Activated CD4-positive, alpha-beta T cell treated with anti-CD3 and anti-CD28 coated beads, Interleukin-2, amount 10 ng/mL, durations not matched to agents 24 days and 14 days (primary cell): ENCODE results near the gene SLC22A9. TPM values are rescaled to one million over a fixed set of nuclear protein-coding genes. Genes with fewer than 3 reads are reported as not detected.
"Not testable (repeated sequence)": the region's sequence is repeated elsewhere in the genome, so short reads cannot be mapped to it uniquely, and the experiment has no call there.

Experiments
- DNase-seq: peaks from one replicate; pipeline ENCODE4 v3.0.0; 2022
- H3K27ac Mint-ChIP-seq: one replicate; pipeline ENCODE4 v1.8.0; 2022; ENCODE audit warnings: mild to moderate bottlenecking, mixed read lengths
- H3K27me3 Mint-ChIP-seq: one replicate; pipeline ENCODE4 v1.8.0; 2022; ENCODE audit warnings: mixed read lengths
- H3K36me3 Mint-ChIP-seq: one replicate; pipeline ENCODE4 v1.8.0; 2022; ENCODE audit warnings: low read depth, mild to moderate bottlenecking, mixed read lengths
- H3K4me1 Mint-ChIP-seq: one replicate; pipeline ENCODE4 v1.8.0; 2021; ENCODE audit warnings: mixed read lengths
- H3K4me3 Mint-ChIP-seq: one replicate; pipeline ENCODE4 v1.8.0; 2022; ENCODE audit warnings: mild to moderate bottlenecking, moderate library complexity, mixed read lengths
- H3K9me3 Mint-ChIP-seq: one replicate; pipeline ENCODE4 v1.8.0; 2021; ENCODE audit warnings: mixed read lengths
- intact Hi-C: fragments of 100-400 bp; cut with micrococcal nuclease; formaldehyde crosslinking; loops from one replicate; pipeline ENCODE4 v1.15.1; 2023
- total RNA-seq: library from RNA; stranded (reverse); gene quantifications from 2 replicates; pipeline ENCODE4 v1.2.3, GENCODE V29; 2022

SLC22A9 gene
- total RNA-seq, 1 donor from 2014 or later: not detected

DNA sequence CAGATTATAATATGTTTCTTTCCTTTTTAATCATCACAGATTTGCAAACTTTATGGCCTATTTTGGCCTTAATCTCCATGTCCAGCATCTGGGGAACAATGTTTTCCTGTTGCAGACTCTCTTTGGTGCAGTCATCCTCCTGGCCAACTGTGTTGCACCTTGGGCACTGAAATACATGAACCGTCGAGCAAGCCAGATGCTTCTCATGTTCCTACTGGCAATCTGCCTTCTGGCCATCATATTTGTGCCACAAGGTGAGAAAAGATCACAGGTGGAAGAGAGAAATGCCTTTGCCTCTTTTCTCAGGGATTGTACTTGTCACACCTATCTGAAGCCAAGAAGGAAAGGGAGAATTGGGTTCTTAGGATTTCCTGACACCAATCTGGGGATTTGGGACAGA lies 36.9 kb downstream of the SLC22A9 start:
- Mint-ChIP-seq H3K4me1 (no peaks in the 10 kb centered on the region), H3K27me3 (peaks cover 21% of the 10 kb centered on the region), H3K4me3 (no peak overlapping the region), H3K9me3 (no peaks in the 10 kb centered on the region), H3K27ac (no peak overlapping the region), H3K36me3 (no peaks in the 10 kb centered on the region)
- intact Hi-C loops: no loop called here
- DNase-seq: no peak

DNA sequence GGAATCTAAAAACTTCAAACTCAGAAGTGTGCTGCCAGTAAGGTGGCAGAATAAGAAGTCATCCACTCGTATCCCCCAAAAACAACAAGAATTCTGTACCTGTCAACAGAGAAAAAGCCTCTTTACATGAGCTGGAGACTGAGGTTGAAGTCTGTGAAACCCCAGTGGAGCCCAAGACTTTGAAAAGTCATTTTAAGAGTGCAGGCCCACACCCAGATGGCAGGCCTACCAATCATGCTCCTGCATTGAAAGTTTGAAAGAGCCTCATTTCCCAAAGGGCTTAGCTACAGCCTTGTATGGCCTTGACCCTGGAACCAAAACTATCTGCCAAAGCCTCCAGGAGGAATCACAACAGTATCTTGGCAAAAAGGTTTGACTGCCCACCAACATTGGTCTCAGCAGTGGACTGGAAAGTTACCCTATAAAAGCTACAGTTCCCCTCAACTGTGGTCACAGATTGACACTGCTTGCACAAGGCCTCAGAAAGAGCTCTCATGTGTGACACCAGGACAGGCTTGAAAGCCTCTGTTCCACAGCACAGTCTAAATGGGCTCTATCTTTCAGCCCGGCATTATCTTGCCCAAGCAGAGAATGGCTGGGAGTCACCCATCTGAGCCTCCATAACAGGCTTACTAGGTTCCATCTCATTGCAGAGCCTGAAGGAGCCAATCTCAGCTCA lies 47.7 kb downstream of the SLC22A9 start:
- Mint-ChIP-seq H3K27ac (no peak overlapping the region), H3K4me3 (no peak overlapping the region), H3K4me1 (peaks cover 5% of the 10 kb centered on the region), H3K9me3 (no peaks in the 10 kb centered on the region), H3K36me3 (no peaks in the 10 kb centered on the region), H3K27me3 (peaks cover 2% of the 10 kb centered on the region)
- intact Hi-C loops: no loop called here
- no peak for DNase-seq

DNA sequence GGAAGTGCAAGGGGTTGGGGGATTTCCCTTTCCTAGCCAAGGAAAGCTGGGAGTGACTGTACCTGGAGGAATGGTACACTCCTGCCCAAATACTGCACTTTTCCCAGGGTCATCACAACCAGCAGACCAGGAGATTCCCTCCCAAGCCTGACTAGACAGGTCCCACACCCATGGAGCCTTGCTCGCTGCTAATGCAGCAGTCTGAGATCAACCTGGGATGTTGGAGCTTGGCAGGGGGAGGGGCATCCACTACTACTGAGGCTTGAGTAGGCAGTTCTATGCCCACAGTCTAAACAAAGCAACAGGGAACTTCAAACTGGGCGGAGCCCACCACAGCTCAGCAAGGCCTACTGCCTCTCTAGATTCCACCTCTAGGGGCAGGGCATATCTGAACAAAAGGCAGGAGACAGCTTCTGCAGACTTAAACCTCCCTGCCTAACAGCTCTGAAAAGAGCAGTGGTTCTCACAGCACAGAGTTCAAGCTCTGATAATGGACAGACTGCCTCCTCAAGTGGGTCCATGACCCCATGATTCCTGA lies 58.5 kb downstream of the SLC22A9 start:
- no peak for DNase-seq
- Mint-ChIP-seq H3K27me3 (peaks cover 9% of the 10 kb centered on the region), H3K9me3 (no peaks in the 10 kb centered on the region), H3K36me3 (no peaks in the 10 kb centered on the region), H3K27ac (no peak overlapping the region), H3K4me1 (no peaks in the 10 kb centered on the region), H3K4me3 (no peak overlapping the region)
- intact Hi-C loops: no loop called here

DNA sequence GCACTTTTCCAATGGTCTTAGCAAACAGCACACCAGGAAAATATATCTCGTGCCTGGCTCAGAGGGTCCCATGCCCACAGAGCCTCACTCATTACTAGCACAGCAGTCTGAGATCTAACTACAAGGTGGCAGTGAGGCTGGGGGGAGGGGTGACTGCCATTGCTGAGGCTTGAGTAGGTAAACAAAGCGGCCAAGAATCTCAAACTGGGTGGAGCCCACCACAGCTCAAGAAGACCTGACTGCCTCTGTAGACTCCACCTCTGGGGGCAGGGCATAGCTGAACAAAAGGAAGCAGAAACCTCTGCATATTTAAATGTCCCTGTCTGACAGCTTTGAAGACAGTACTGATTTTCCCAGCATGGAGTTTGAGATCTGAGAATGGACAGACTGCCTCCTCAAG lies 61.1 kb downstream of the SLC22A9 start:
- peaks cover 12% of the 10 kb centered on the region for H3K27me3 Mint-ChIP-seq
- H3K27ac Mint-ChIP-seq, H3K36me3 Mint-ChIP-seq, H3K4me1 Mint-ChIP-seq, intact Hi-C loops, H3K4me3 Mint-ChIP-seq, DNase-seq, H3K9me3 Mint-ChIP-seq: not testable (repeated sequence)

DNA sequence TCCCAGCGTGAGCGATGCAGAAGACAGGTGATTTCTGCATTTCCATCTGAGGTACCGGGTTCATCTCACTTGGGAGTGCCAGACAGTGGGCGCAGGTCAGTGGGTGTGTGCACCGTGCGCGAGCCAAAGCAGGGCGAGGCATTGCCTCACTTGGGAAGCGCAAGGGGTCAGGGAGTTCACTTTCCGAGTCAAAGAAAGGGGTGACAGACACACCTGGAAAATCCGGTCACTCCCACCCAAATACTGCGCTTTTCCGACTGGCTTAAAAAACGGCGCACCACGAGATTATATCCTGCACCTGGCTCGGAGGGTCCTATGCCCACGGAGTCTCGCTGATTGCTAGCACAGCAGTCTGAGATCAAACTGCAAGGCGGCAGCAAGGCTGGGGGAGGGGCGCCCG lies 65.8 kb downstream of the SLC22A9 start:
- H3K36me3 Mint-ChIP-seq, H3K9me3 Mint-ChIP-seq: not testable (repeated sequence)

DNA sequence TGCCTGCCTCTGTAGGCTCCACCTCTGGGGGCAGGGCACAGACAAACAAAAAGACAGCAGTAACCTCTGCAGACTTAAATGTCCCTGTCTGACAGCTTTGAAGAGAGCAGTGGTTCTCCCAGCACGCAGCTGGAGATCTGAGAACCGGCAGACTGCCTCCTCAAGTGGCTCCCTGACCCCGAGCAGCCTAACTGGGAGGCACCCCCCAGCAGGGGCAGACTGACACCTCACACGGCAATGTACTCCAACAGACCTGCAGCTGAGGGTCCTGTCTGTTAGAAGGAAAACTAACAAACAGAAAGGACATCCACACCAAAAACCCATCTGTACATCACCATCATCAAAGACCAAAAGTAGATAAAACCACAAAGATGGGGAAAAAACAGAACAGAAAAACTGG lies 66.2 kb downstream of the SLC22A9 start:
- DNase-seq, H3K4me1 Mint-ChIP-seq, H3K36me3 Mint-ChIP-seq, H3K4me3 Mint-ChIP-seq, intact Hi-C loops, H3K9me3 Mint-ChIP-seq, H3K27ac Mint-ChIP-seq: not testable (repeated sequence)
- H3K27me3 Mint-ChIP-seq: peaks cover 13% of the 10 kb centered on the region

More for the DNA sequence above, 65.8 kb downstream of the SLC22A9 start:
- H3K27me3 Mint-ChIP-seq: peaks cover 13% of the 10 kb centered on the region
- H3K4me3 Mint-ChIP-seq, H3K27ac Mint-ChIP-seq, H3K4me1 Mint-ChIP-seq, intact Hi-C loops, DNase-seq: not testable (repeated sequence)

DNA sequence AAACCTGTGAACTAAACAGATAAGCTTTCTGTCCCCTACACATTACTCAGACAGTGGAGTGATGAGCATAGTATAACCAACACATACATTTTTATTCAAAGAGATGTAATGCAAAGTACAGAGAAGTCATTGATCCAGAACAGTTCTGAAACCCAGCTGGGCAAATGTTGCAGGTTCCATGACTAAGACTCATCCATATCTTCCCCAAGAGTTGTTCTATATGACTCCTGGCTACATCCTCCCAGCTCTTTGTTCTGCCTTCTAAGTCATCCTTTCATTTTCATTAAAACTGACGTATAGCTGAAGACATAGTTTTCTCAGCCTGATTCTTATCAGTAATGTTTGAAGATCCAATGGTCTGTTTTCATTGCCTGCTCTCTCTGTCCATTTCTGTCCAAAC lies 74.1 kb downstream of the SLC22A9 start:
- H3K27ac Mint-ChIP-seq: no peak overlapping the region
- no peaks in the 10 kb centered on the region for H3K9me3 Mint-ChIP-seq
- no peak for DNase-seq
- H3K36me3 Mint-ChIP-seq: peaks cover 1% of the 10 kb centered on the region
- peaks cover 5% of the 10 kb centered on the region for H3K27me3 Mint-ChIP-seq
- no peak overlapping the region for H3K4me3 Mint-ChIP-seq
- H3K4me1 Mint-ChIP-seq: peaks cover 30% of the 10 kb centered on the region
- intact Hi-C loops: no loop called here

DNA sequence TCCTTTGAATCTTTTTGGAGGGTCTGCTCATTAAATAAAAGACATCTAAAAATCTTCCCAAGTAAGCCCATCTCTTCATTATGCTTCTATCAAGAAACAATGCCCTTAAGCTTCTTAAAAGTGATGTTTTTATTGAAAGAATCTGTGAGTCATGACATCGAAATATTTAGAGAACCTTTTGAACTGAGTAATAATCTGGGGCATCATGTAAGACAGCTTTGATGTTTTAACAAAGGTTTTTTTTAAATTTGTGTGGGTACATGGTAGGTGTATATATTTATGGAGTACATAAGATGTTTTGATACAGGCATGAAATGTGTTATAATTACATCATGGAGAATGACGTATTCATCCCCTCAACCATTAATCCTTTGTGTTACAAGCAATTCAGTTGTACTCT lies 74.6 kb downstream of the SLC22A9 start:
- H3K4me1 Mint-ChIP-seq: peaks cover 30% of the 10 kb centered on the region
- peak overlapping the region; percentile 0 for H3K27ac Mint-ChIP-seq
- H3K27me3 Mint-ChIP-seq: peaks cover 5% of the 10 kb centered on the region
- intact Hi-C loops: no loop called here
- no peaks in the 10 kb centered on the region for H3K9me3 Mint-ChIP-seq
- peaks cover 1% of the 10 kb centered on the region for H3K36me3 Mint-ChIP-seq
- no peak for DNase-seq
- no peak overlapping the region for H3K4me3 Mint-ChIP-seq

DNA sequence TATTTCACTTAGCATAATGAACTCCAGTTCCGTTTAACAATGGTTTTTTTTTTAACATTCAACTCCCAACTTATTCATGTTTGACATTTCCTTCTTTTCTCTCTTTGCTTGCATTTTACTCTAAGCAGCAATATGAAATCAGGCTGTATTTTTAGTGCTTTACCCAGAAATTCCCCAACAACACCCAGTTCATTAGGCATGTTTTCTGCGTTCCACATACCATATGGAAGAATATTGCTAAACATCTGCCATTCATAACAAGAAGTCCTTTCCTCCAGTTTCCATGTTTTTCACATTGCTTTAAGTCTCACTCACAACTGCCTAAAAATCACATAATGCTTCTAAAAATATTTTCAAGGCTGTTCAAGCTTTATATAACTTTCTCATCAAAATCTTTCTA lies 75.5 kb downstream of the SLC22A9 start:
- no peak overlapping the region for H3K4me3 Mint-ChIP-seq
- peaks cover 8% of the 10 kb centered on the region for H3K27me3 Mint-ChIP-seq
- no peak for DNase-seq
- peak overlapping the region; percentile 20 for H3K27ac Mint-ChIP-seq
- H3K4me1 Mint-ChIP-seq: peaks cover 31% of the 10 kb centered on the region
- intact Hi-C loops: no loop called here
- no peaks in the 10 kb centered on the region for H3K9me3 Mint-ChIP-seq
- H3K36me3 Mint-ChIP-seq: no peaks in the 10 kb centered on the region

DNA sequence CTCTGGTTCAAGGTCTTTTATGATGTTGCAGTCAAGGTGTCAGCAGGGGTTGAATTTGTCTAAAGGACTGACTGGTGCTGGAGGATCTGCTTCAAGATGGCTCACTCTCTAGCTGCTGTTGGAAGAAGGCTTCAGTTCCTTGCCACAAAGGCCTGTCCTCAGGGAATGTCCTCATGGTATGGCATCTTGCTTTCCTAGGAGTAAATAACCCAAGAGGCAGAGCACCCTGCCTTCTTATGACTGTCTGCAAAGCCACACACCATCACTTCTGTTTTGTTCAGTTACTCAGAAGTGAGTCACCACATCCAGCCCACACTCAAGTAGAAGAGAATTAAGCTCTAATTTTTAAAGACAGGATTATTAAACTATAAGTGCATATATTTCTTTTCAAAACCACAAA lies 76.1 kb downstream of the SLC22A9 start:
- Mint-ChIP-seq H3K27me3 (peaks cover 14% of the 10 kb centered on the region), H3K27ac (peak overlapping the region; percentile 59), H3K4me1 (peaks cover 31% of the 10 kb centered on the region), H3K4me3 (no peak overlapping the region), H3K9me3 (no peaks in the 10 kb centered on the region), H3K36me3 (no peaks in the 10 kb centered on the region)
- peak; percentile 57 for DNase-seq
- intact Hi-C loops: no loop called here

DNA sequence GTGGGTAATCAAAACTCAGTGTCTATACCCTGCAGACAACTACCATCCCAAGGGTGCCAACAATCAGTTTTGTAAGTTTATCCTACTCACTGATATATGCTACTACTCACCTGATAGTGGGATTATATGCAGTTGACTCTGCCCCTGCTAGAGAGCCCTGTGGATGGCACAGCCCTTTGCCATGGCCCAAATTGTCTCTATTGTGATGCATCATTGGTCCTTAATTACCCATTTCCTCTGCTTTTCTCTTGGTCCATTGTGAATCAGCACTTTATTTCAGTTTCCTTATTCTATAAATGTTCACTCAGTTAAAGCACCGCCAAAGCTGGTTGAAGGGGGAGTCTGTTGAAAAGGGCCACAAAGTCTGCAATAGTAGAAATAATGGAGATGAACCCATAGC lies 79.1 kb downstream of the SLC22A9 start:
- H3K27me3 Mint-ChIP-seq: peaks cover 29% of the 10 kb centered on the region
- H3K27ac Mint-ChIP-seq: no peak overlapping the region
- intact Hi-C loops: no loop called here
- DNase-seq: no peak
- no peak overlapping the region for H3K4me3 Mint-ChIP-seq
- peaks cover 29% of the 10 kb centered on the region for H3K4me1 Mint-ChIP-seq
- H3K9me3 Mint-ChIP-seq: no peaks in the 10 kb centered on the region
- no peaks in the 10 kb centered on the region for H3K36me3 Mint-ChIP-seq

DNA sequence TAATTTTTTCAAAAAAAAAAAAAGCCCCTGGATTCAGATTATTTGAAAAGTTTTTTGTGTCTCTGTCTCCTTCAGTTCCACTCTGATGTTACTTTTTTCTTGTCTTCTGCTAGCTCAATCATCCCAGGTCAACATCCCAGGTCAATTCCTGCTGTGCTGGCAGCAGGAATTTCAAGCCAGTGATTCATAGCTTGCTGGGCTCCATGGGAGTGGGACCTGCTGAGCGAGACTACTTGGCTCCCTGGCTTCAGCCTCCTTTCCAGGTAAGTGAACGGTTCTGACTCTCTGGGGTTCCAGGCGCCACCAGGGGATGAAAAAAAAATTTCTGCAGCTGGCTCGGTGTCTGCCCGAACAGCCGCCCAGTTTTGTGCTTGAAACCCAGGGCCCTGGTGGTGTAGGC lies 90.0 kb downstream of the SLC22A9 start:
- Mint-ChIP-seq H3K9me3 (no peaks in the 10 kb centered on the region), H3K36me3 (no peaks in the 10 kb centered on the region), H3K4me3 (no peak overlapping the region), H3K27ac (no peak overlapping the region), H3K27me3 (peaks cover 7% of the 10 kb centered on the region), H3K4me1 (no peaks in the 10 kb centered on the region)
- peak; percentile 24 for DNase-seq
- intact Hi-C loops: no loop called here
